ENCODE measurements around the gene PLD4.
"Not testable (repeated sequence)": the region's sequence is repeated elsewhere in the genome, so short reads cannot be mapped to it uniquely, and the experiment has no call there.

Gene PLD4

GRCh38 chr14:104950701-104951100 is 26.0 kb downstream of the PLD4 start:
- not testable (repeated sequence) for H3K27me3 ChIP-seq (ENCODE audit: control insufficient read depth, insufficient read depth, low read length); H3K4me3 ChIP-seq (ENCODE audit: low read length); H3K4me1 ChIP-seq (ENCODE audit: control insufficient read depth, low read depth, low read length); H3K27ac ChIP-seq (ENCODE audit: low read length); H3K9ac ChIP-seq (ENCODE audit: low read length); H3K9me3 ChIP-seq (ENCODE audit: control insufficient read depth, low read depth, low read length); H3K36me3 ChIP-seq (ENCODE audit: control insufficient read depth, low read depth, low read length)

DNA sequence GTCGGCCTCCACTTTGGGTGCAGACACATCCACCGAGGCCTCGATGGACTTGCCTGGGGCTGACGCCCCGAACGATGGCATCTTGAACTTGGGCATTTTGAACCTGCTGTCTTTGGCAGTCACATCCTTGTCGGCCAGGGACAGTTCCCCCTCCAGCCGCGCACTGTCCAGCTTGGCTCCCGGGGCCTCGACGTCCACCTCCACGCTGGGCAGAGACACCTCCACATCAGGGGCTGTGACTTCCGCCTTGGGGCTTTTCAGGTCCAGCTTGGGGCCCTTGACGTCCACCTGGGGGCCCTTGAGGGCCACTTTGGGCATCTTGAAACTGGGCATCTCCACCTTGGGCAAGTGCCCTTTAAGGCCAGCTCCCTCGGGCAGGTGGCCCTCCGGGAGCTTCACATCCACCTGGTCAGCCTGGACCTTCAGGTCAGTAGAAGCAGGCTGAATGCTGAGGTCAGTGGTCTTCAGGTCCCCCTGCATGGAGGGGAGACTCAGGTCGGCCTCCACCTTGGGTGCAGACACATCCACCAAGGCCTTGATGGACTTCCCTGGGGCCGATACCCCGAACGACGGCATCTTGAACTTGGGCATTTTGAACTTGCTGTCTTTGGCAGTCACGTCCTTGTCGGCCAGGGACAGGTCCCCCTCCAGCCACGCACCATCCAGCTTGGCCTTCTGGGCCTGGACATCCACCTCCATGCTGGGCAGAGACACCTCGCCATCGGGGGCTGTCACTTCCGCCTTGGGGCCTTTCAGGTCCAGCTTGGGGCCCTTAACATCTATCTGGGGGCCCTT is 27.4 kb downstream of the PLD4 start:
- H3K9me3 ChIP-seq (ENCODE audit: control insufficient read depth, low read depth, low read length); H3K27me3 ChIP-seq (ENCODE audit: control insufficient read depth, insufficient read depth, low read length); H3K36me3 ChIP-seq (ENCODE audit: control insufficient read depth, low read depth, low read length); H3K9ac ChIP-seq (ENCODE audit: low read length); H3K4me1 ChIP-seq (ENCODE audit: control insufficient read depth, low read depth, low read length); H3K4me3 ChIP-seq (ENCODE audit: low read length); H3K27ac ChIP-seq (ENCODE audit: low read length): not testable (repeated sequence)

DNA sequence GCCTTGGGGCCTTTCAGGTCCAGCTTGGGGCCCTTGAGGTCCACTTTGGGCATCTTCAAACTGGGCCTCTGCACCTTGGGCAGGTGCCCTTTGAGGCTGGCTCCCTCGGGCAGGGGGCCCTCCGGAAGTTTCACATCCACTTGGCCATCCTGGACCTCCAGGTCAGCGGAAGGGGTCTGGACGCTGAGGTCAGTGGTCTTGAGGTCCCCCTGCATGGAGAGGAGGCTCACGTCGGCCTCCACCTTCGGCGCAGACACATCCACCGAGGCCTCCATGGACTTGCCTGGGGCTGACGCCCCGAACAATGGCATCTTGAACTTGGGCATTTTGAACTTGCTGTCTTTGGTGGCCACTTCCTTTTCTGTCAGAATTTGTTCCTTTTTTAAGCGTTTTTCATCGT is 28.4 kb downstream of the PLD4 start:
- no peak overlapping the region for H3K9ac ChIP-seq (ENCODE audit: low read length)
- H3K9me3 ChIP-seq (ENCODE audit: control insufficient read depth, low read depth, low read length), result no peaks in the 10 kb centered on the region
- H3K4me1 ChIP-seq (ENCODE audit: control insufficient read depth, low read depth, low read length), result no peaks in the 10 kb centered on the region
- no peaks in the 10 kb centered on the region for H3K27me3 ChIP-seq (ENCODE audit: control insufficient read depth, insufficient read depth, low read length)
- H3K36me3 ChIP-seq (ENCODE audit: control insufficient read depth, low read depth, low read length), result no peaks in the 10 kb centered on the region
- no peak overlapping the region for H3K27ac ChIP-seq (ENCODE audit: low read length)
- no peak overlapping the region for H3K4me3 ChIP-seq (ENCODE audit: low read length)

- H3K9ac ChIP-seq (ENCODE audit: low read length), result no peak overlapping the region
Observed at GRCh38 chr14:104953896-104954656, 29.4 kb downstream of the PLD4 start.

GRCh38 chr14:104954746-104955395 is 30.2 kb downstream of the PLD4 start:
- Histone ChIP-seq H3K9ac (ENCODE audit: low read length) (no peak overlapping the region), H3K4me1 (ENCODE audit: control insufficient read depth, low read depth, low read length) (no peaks in the 10 kb centered on the region), H3K4me3 (ENCODE audit: low read length) (no peak overlapping the region), H3K36me3 (ENCODE audit: control insufficient read depth, low read depth, low read length) (no peaks in the 10 kb centered on the region), H3K27me3 (ENCODE audit: control insufficient read depth, insufficient read depth, low read length) (no peaks in the 10 kb centered on the region), H3K27ac (ENCODE audit: low read length) (no peak overlapping the region), H3K9me3 (ENCODE audit: control insufficient read depth, low read depth, low read length) (no peaks in the 10 kb centered on the region)

More at GRCh38 chr14:104953896-104954656, 29.4 kb downstream of the PLD4 start:
- H3K36me3 ChIP-seq (ENCODE audit: control insufficient read depth, low read depth, low read length), result no peaks in the 10 kb centered on the region
- H3K4me1 ChIP-seq (ENCODE audit: control insufficient read depth, low read depth, low read length), result no peaks in the 10 kb centered on the region
- H3K27me3 ChIP-seq (ENCODE audit: control insufficient read depth, insufficient read depth, low read length), result no peaks in the 10 kb centered on the region
- no peaks in the 10 kb centered on the region for H3K9me3 ChIP-seq (ENCODE audit: control insufficient read depth, low read depth, low read length)
- no peak overlapping the region for H3K27ac ChIP-seq (ENCODE audit: low read length)
- no peak overlapping the region for H3K4me3 ChIP-seq (ENCODE audit: low read length)

GRCh38 chr14:104955396-104955770 is 30.7 kb downstream of the PLD4 start:
- H3K4me1 ChIP-seq (ENCODE audit: control insufficient read depth, low read depth, low read length), result no peaks in the 10 kb centered on the region
- no peak overlapping the region for H3K27ac ChIP-seq (ENCODE audit: low read length)
- H3K27me3 ChIP-seq (ENCODE audit: control insufficient read depth, insufficient read depth, low read length), result no peaks in the 10 kb centered on the region
- no peaks in the 10 kb centered on the region for H3K36me3 ChIP-seq (ENCODE audit: control insufficient read depth, low read depth, low read length)
- no peaks in the 10 kb centered on the region for H3K9me3 ChIP-seq (ENCODE audit: control insufficient read depth, low read depth, low read length)
- H3K9ac ChIP-seq (ENCODE audit: low read length), result no peak overlapping the region
- no peak overlapping the region for H3K4me3 ChIP-seq (ENCODE audit: low read length)

DNA sequence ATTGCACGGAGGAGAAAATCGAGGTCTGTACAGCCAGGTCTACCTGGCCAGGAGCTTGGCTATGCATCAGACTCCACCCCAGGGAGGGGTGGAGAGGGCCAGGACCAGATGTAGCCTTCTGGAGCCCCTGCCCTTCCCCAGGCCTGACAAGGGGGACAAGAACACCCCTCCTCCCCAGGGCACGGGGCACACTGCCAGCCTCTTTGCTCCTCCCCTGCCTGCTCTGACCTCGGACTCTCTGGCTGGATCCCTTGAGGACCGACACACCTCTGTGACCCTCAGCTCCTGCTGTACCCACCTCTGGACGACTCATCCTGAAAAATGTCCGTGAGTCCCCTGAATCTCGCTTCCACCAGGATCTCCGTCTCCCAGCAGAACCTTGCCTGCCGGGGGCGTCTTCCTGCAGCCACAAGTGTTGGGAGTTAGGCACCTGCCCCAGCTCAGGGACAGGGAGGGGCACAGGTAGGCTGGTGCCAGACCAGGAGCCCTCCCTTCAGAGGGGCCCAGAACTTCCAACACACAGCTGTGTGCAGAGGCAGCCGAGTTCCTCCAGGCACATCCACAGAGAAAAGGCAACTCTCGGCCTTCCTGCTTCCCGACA is 31.7 kb downstream of the PLD4 start:
- Histone ChIP-seq H3K4me1 (ENCODE audit: control insufficient read depth, low read depth, low read length) (no peaks in the 10 kb centered on the region), H3K36me3 (ENCODE audit: control insufficient read depth, low read depth, low read length) (no peaks in the 10 kb centered on the region), H3K27ac (ENCODE audit: low read length) (no peak overlapping the region), H3K27me3 (ENCODE audit: control insufficient read depth, insufficient read depth, low read length) (no peaks in the 10 kb centered on the region), H3K9me3 (ENCODE audit: control insufficient read depth, low read depth, low read length) (no peaks in the 10 kb centered on the region), H3K9ac (ENCODE audit: low read length) (no peak overlapping the region), H3K4me3 (ENCODE audit: low read length) (no peak overlapping the region)

- H3K4me3 ChIP-seq (ENCODE audit: low read length), result no peak overlapping the region
- H3K27ac ChIP-seq (ENCODE audit: low read length), result no peak overlapping the region
- H3K9ac ChIP-seq (ENCODE audit: low read length), result no peak overlapping the region
- no peaks in the 10 kb centered on the region for H3K36me3 ChIP-seq (ENCODE audit: control insufficient read depth, low read depth, low read length)
- no peaks in the 10 kb centered on the region for H3K4me1 ChIP-seq (ENCODE audit: control insufficient read depth, low read depth, low read length)
- no peaks in the 10 kb centered on the region for H3K9me3 ChIP-seq (ENCODE audit: control insufficient read depth, low read depth, low read length)
- H3K27me3 ChIP-seq (ENCODE audit: control insufficient read depth, insufficient read depth, low read length), result no peaks in the 10 kb centered on the region
Observed at GRCh38 chr14:104957146-104958113, 32.8 kb downstream of the PLD4 start.

- Histone ChIP-seq H3K27me3 (ENCODE audit: control insufficient read depth, insufficient read depth, low read length) (peaks cover 13% of the 10 kb centered on the region), H3K4me3 (ENCODE audit: low read length) (no peak overlapping the region), H3K4me1 (ENCODE audit: control insufficient read depth, low read depth, low read length) (peaks cover 7% of the 10 kb centered on the region), H3K9ac (ENCODE audit: low read length) (no peak overlapping the region), H3K27ac (ENCODE audit: low read length) (no peak overlapping the region), H3K36me3 (ENCODE audit: control insufficient read depth, low read depth, low read length) (no peaks in the 10 kb centered on the region), H3K9me3 (ENCODE audit: control insufficient read depth, low read depth, low read length) (no peaks in the 10 kb centered on the region)
Observed at GRCh38 chr14:104964546-104964945, 39.9 kb downstream of the PLD4 start.

DNA sequence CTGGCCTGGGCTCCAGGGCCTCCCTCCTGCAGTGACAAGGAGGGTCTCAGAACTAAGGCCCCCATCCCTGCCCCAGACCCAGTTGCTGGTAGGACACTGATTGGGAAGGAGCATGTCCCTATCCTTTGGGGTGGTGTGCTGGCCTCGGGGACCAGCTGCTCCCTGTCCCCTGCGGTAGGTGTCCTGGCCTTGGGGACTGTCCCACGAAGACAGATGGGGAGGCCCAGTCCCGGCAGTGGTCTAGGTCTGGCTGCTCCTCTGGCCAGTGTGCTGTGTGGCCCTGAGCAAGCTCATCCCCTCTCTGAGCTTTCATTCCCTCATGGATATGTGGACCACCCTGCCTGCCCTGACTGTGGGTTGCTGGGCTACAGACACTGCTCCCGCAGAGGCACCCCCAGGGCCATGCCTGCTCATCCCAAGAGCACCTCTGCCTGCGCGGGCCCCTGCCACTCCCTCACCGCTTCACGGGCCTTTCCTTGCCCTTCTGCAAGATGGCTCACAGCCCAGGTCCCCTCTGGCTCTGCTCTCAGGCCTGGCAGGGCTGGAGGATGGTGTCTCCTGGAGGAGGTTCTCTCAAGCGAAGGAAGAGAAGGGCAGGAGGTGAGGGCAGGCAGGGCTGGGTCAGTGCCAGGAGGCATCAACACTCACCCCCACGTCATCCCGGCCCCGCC is 41.0 kb downstream of the PLD4 start:
- Histone ChIP-seq H3K4me1 (ENCODE audit: control insufficient read depth, low read depth, low read length) (peaks cover 7% of the 10 kb centered on the region), H3K9ac (ENCODE audit: low read length) (no peak overlapping the region), H3K36me3 (ENCODE audit: control insufficient read depth, low read depth, low read length) (no peaks in the 10 kb centered on the region), H3K27me3 (ENCODE audit: control insufficient read depth, insufficient read depth, low read length) (peaks cover 13% of the 10 kb centered on the region), H3K4me3 (ENCODE audit: low read length) (no peak overlapping the region), H3K9me3 (ENCODE audit: control insufficient read depth, low read depth, low read length) (no peaks in the 10 kb centered on the region), H3K27ac (ENCODE audit: low read length) (no peak overlapping the region)
